Stimulated activated CD4-positive, alpha-beta T cell treated with anti-CD3 and anti-CD28 coated beads, Interleukin-1b, Interleukin-23, amount 100 ng/mL, for 4 hours (primary cell): ENCODE results near the gene LGR6.
A peak's percentile ranks its signal among the peaks of the same experiment; 100 is the strongest.

Source experiments
- DNase-seq, 2 donors: peaks; one replicate each; pipeline ENCODE4 v3.0.0-alpha.2; 2020; ENCODE audit warnings: low read depth in 2 of 2

The LGR6 gene

GRCh38 chr1:202289009-202289408 lies 95.4 kb downstream of the LGR6 start:
- DNase-seq = no peak

GRCh38 chr1:202291001-202291400 lies 97.4 kb downstream of the LGR6 start:
- DNase-seq = no peak

GRCh38 chr1:202291961-202292712 lies 98.5 kb downstream of the LGR6 start:
- DNase-seq = no peak

- DNase-seq = no peak
Measured at GRCh38 chr1:202292773-202293172, 99.2 kb downstream of the LGR6 start.

GRCh38 chr1:202293569-202293968 lies 100.0 kb downstream of the LGR6 start:
- DNase-seq = no peak

- no peak for DNase-seq
Measured at GRCh38 chr1:202302166-202302565, 108.6 kb downstream of the LGR6 start.

GRCh38 chr1:202304375-202304774 lies 110.8 kb downstream of the LGR6 start:
- DNase-seq = no peak

- DNase-seq = no peak
Measured at GRCh38 chr1:202305168-202305567, 111.6 kb downstream of the LGR6 start.

- DNase-seq = no peak
Measured at GRCh38 chr1:202306535-202307345, 113.1 kb downstream of the LGR6 start.

- no peak for DNase-seq
Measured at GRCh38 chr1:202310071-202310725, 116.6 kb downstream of the LGR6 start.

- DNase-seq = no peak
Measured at GRCh38 chr1:202310746-202311145, 117.1 kb downstream of the LGR6 start.

GRCh38 chr1:202311875-202312635 lies 118.5 kb downstream of the LGR6 start:
- DNase-seq = no peak

- peak; percentile 62 to 63 for DNase-seq
Measured at GRCh38 chr1:202315576-202316168, 122.1 kb downstream of the LGR6 start.

- no peak for DNase-seq
Measured at GRCh38 chr1:202316186-202316585, 122.6 kb downstream of the LGR6 start.

GRCh38 chr1:202317941-202318925 lies 124.6 kb downstream of the LGR6 start:
- no peak for DNase-seq

- DNase-seq = no peak
Measured at GRCh38 chr1:202319381-202320080, 125.9 kb downstream of the LGR6 start.

GRCh38 chr1:202320081-202320405 lies 126.4 kb downstream of the LGR6 start:
- DNase-seq = no peak

- no peak for DNase-seq
Measured at GRCh38 chr1:202323731-202324130, 130.1 kb downstream of the LGR6 start.

GRCh38 chr1:202324646-202325045 lies 131.0 kb downstream of the LGR6 start:
- no peak for DNase-seq

GRCh38 chr1:202329891-202330290 lies 136.3 kb downstream of the LGR6 start:
- no peak for DNase-seq
